NB4 (cell line): ENCODE data around the gene RELB.
"Not testable (repeated sequence)": the region's sequence is repeated elsewhere in the genome, so short reads cannot be mapped to it uniquely, and the experiment has no call there.

Experiments used
- DNase-seq: peaks from one replicate; pipeline ENCODE4 v3.0.0; 2010; ENCODE audit warnings: low read depth
- H3K4me3 ChIP-seq: one replicate; pipeline ENCODE4 v1.5.1; 2011; ENCODE audit warnings: mild to moderate bottlenecking, low read depth, low read length, moderate library complexity
- CTCF ChIP-seq: IDR thresholded peaks from one replicate; pipeline ENCODE4 v1.5.1; 2012; ENCODE audit warnings: low read depth, low read length
- MYC ChIP-seq: IDR thresholded peaks from 2 replicates; pipeline ENCODE4 v1.6.1; 2011; ENCODE audit warnings: low read depth, low read length
- POLR2A ChIP-seq: IDR thresholded peaks from 2 replicates; pipeline ENCODE4 v1.6.1; 2011; ENCODE audit warnings: mild to moderate bottlenecking; ENCODE audit not compliant: insufficient read length; ENCODE audit errors: extremely low read depth
- TF ChIP-seq, protein P1 (sequence below): IDR thresholded peaks from 2 replicates; pipeline ENCODE4 v1.6.1; 2011; ENCODE audit warnings: low read depth, low read length

RELB gene

DNA sequence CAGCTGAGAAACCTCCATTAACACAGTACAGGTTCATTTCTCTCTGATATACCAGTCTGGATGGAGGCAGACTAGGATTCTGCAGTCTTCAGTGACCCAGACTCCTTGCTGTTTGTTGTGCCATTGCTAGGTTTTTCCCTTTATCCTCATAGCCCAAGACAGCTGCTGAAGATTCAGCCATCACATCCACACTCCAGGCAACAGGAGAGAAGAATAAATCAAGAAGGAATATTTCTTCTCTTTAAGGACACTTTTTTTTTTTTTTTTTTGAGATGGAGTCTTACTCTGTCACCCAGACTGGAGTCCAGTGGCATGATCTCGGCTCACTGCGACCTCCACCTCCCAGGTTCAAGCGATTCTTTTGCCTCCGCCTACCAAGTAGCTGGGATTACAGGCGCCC lies 31.8 kb upstream of the RELB start:
- no peak overlapping the region for H3K4me3 ChIP-seq
- no peak for DNase-seq
- TF ChIP-seq, protein P1, sequence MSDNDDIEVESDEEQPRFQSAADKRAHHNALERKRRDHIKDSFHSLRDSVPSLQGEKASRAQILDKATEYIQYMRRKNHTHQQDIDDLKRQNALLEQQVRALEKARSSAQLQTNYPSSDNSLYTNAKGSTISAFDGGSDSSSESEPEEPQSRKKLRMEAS, result no peak
- no peak for TF ChIP-seq POLR2A
- no peak for TF ChIP-seq MYC
- no peak for TF ChIP-seq CTCF

- not testable (repeated sequence) for DNase-seq, H3K4me3 ChIP-seq
Observed at GRCh38 chr19:44971451-44971850, 29.8 kb upstream of the RELB start.

DNA sequence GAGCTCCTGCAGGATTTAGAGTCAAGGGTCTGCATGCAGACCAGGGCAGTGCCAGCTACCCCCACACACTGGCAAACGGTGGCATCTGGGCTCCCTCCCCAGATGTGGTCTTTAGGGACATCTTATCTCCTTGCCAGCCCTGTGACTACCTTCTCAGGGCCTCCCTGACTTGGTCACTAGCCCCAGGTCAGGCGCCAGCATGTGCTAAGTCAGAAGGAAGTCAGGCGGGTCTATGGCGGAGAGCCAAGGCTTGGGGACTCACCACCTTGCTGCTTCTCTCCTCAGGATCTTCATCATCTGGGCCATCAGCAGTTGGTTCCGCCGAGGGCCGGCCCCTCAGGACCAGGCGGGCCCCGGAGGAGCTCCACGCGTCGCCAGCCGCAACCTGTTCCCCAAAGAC lies 28.5 kb upstream of the RELB start:
- TF ChIP-seq POLR2A (no peak), CTCF (no peak), MYC (no peak)
- TF ChIP-seq, protein P1, result no peak
- H3K4me3 ChIP-seq, result no peak overlapping the region
- DNase-seq, result no peak

- TF ChIP-seq, protein P1, result no peak
- TF ChIP-seq MYC, result no peak
- TF ChIP-seq CTCF, result no peak
- no peak for TF ChIP-seq POLR2A
- no peak for DNase-seq
- no peak overlapping the region for H3K4me3 ChIP-seq
Observed at GRCh38 chr19:44973982-44974735, 27.1 kb upstream of the RELB start.

DNA sequence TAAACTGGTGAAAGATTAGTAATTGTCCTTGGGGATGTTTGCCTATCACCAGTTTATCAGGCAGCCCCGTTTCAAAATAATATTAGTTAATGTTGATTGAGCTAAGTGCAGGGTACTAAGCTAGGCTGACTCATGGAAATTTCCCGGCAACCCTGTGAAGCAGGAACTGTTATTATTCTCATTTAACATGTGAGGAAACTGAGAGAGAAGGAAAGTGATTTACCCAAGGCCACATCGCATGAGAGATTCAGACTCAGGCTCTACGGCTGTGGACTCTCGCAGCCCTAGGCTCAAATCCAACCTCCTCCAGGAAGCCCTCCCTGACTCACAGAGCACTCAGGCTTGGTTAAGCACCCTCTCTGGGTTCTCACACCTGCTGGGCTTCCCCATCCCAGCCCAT lies 26.4 kb upstream of the RELB start:
- TF ChIP-seq POLR2A, result no peak
- TF ChIP-seq CTCF, result no peak
- TF ChIP-seq, protein P1, result no peak
- TF ChIP-seq MYC, result no peak
- no peak overlapping the region for H3K4me3 ChIP-seq
- no peak for DNase-seq

- TF ChIP-seq MYC, result no peak
- no peak overlapping the region for H3K4me3 ChIP-seq
- DNase-seq, result no peak
Observed at GRCh38 chr19:44975444-44975843, 25.8 kb upstream of the RELB start.

DNA sequence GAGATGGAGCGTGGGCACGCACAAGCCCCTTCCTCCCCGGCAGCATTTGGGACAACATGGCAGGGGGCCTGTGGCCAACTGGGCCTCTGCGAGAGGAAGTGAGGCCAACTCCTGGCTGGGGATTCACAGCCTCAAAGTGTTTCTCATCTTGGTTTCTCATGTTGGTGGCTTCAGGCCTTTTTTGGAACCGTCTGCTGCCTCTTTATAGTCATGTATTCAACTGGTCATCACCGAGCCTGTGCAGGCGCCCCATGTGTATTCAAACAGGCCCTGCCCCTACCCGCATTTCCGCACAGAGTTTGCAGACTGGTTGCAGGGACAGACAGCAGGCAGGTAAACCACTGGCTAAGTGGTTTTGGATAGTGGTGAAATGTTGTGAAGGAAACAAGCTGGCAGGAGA lies 17.3 kb upstream of the RELB start:
- no peak overlapping the region for H3K4me3 ChIP-seq
- DNase-seq, result no peak
- TF ChIP-seq POLR2A (no peak), CTCF (no peak), MYC (no peak)
- TF ChIP-seq, protein P1, result no peak
